ENCODE measurements around the gene MDN1. TPM values are rescaled to one million over a fixed set of nuclear protein-coding genes. Genes with fewer than 3 reads are reported as not detected.

Gene MDN1
- total RNA-seq, 4 donors from 2014 or later = 13.1 to 44.6 (median 20.8) TPM

- intact Hi-C loops (cut with DNase I) = no loop called here
- no peak overlapping the region for H3K27ac ChIP-seq
- H3K4me1 ChIP-seq = peaks cover 0 to 5% (median 0%) of the 10 kb centered on the region in 3 donors
- no peak overlapping the region for H3K4me3 ChIP-seq
- peaks cover 9 to 100% (median 17%) of the 10 kb centered on the region in 3 donors for H3K36me3 ChIP-seq
- H3K9me3 ChIP-seq = no peaks in the 10 kb centered on the region
- DNase-seq = no peak
- H3K27me3 ChIP-seq = no peaks in the 10 kb centered on the region
- TF ChIP-seq CTCF (IDR thresholded peaks at IDR 0.05) (no peak), POLR2A (IDR thresholded peaks at IDR 0.05) (no peak)
- WGBS, 2 donors = 73 to 93% methylated on average over 1 of the region's 1 CpG
These were observed 69.7 kb downstream of the MDN1 start for GRCh38 chr6:89749918-89750317.

GRCh38 chr6:89745716-89746115 is 73.9 kb downstream of the MDN1 start:
- WGBS, 2 donors = 92% methylated on average over 4 of the region's 4 CpGs
- intact Hi-C loops (cut with DNase I) = no loop called here
- peak overlapping the region in 1 of 4 donors; percentile 32 for H3K27ac ChIP-seq
- H3K36me3 ChIP-seq = peaks cover 12 to 100% (median 20%) of the 10 kb centered on the region in 3 donors
- H3K4me3 ChIP-seq = no peak overlapping the region
- no peaks in the 10 kb centered on the region for H3K9me3 ChIP-seq
- no peaks in the 10 kb centered on the region for H3K27me3 ChIP-seq
- peaks cover 0 to 5% (median 0%) of the 10 kb centered on the region in 3 donors for H3K4me1 ChIP-seq
- TF ChIP-seq POLR2A (IDR thresholded peaks at IDR 0.05) = no peak
- no peak for TF ChIP-seq CTCF (IDR thresholded peaks at IDR 0.05)
- DNase-seq = no peak

GRCh38 chr6:89745096-89745495 is 74.5 kb downstream of the MDN1 start:
- intact Hi-C loops (cut with DNase I) = no loop called here
- H3K27me3 ChIP-seq = no peaks in the 10 kb centered on the region
- no peaks in the 10 kb centered on the region for H3K9me3 ChIP-seq
- 85 to 90% methylated on average over 4 to 5 of the region's 5 CpGs for WGBS, 2 donors
- peaks cover 0 to 5% (median 0%) of the 10 kb centered on the region in 3 donors for H3K4me1 ChIP-seq
- no peak overlapping the region for H3K4me3 ChIP-seq
- peaks cover 12 to 99% (median 20%) of the 10 kb centered on the region in 3 donors for H3K36me3 ChIP-seq
- no peak for DNase-seq
- H3K27ac ChIP-seq = peak overlapping the region in 1 of 4 donors; percentile 32
- no peak for TF ChIP-seq POLR2A (IDR thresholded peaks at IDR 0.05)
- TF ChIP-seq CTCF (IDR thresholded peaks at IDR 0.05) = no peak

- H3K36me3 ChIP-seq = peaks cover 0 to 90% (median 6%) of the 10 kb centered on the region in 3 donors
- TF ChIP-seq CTCF (IDR thresholded peaks at IDR 0.05) = no peak
- no peak for TF ChIP-seq POLR2A (IDR thresholded peaks at IDR 0.05)
These were observed 82.7 kb downstream of the MDN1 start for GRCh38 chr6:89736893-89737292.

GRCh38 chr6:89734526-89734925 is 85.1 kb downstream of the MDN1 start:
- Histone ChIP-seq H3K27ac (no peak overlapping the region), H3K36me3 (peaks cover 0 to 92% (median 6%) of the 10 kb centered on the region in 3 donors), H3K27me3 (no peaks in the 10 kb centered on the region), H3K9me3 (no peaks in the 10 kb centered on the region), H3K4me3 (no peak overlapping the region), H3K4me1 (no peaks in the 10 kb centered on the region)
- no peak for DNase-seq
- TF ChIP-seq CTCF (IDR thresholded peaks at IDR 0.05) = no peak
- no peak for TF ChIP-seq POLR2A (IDR thresholded peaks at IDR 0.05)
- intact Hi-C loops (cut with DNase I) = no loop called here

More at GRCh38 chr6:89736893-89737292, 82.7 kb downstream of the MDN1 start:
- Histone ChIP-seq H3K27ac (no peak overlapping the region), H3K27me3 (no peaks in the 10 kb centered on the region), H3K9me3 (no peaks in the 10 kb centered on the region), H3K4me1 (no peaks in the 10 kb centered on the region), H3K4me3 (no peak overlapping the region)
- WGBS, 2 donors = 85 to 90% methylated on average over 3 of the region's 3 CpGs
- intact Hi-C loops (cut with DNase I) = no loop called here
- no peak for DNase-seq
